Measurements from ENCODE around the gene STX2. TPM values are rescaled to one million over a fixed set of nuclear protein-coding genes. Genes with fewer than 3 reads are reported as not detected.
"Not testable (repeated sequence)": the region's sequence is repeated elsewhere in the genome, so short reads cannot be mapped to it uniquely, and the experiment has no call there.

Gene STX2
- total RNA-seq, 1 donor from 2014 or later, result 20.5 TPM

DNA sequence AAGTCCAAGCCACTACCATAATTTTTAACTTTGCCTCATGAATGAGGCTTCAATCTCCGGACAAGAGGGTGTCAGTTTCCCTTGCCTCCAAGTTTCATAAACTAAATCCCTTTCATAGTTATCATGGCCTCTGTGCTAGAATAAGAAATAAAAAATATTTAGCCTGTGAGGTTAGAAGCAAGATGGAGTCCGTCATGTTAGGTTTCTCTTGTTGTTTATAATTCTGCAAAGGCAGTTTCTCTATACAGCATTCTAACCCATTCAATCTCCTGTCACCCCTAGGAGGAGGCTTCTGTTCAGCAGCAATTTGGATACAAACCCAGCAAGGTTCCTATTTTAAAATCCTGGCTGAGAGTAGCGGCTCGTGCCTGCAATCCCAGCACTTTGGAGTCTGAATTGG is 17.0 kb upstream of the STX2 start:
- TF ChIP-seq, protein P1, sequence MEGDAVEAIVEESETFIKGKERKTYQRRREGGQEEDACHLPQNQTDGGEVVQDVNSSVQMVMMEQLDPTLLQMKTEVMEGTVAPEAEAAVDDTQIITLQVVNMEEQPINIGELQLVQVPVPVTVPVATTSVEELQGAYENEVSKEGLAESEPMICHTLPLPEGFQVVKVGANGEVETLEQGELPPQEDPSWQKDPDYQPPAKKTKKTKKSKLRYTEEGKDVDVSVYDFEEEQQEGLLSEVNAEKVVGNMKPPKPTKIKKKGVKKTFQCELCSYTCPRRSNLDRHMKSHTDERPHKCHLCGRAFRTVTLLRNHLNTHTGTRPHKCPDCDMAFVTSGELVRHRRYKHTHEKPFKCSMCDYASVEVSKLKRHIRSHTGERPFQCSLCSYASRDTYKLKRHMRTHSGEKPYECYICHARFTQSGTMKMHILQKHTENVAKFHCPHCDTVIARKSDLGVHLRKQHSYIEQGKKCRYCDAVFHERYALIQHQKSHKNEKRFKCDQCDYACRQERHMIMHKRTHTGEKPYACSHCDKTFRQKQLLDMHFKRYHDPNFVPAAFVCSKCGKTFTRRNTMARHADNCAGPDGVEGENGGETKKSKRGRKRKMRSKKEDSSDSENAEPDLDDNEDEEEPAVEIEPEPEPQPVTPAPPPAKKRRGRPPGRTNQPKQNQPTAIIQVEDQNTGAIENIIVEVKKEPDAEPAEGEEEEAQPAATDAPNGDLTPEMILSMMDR (IDR thresholded peaks at IDR 0.05; ENCODE audit: unreplicated experiment), result no peak

DNA sequence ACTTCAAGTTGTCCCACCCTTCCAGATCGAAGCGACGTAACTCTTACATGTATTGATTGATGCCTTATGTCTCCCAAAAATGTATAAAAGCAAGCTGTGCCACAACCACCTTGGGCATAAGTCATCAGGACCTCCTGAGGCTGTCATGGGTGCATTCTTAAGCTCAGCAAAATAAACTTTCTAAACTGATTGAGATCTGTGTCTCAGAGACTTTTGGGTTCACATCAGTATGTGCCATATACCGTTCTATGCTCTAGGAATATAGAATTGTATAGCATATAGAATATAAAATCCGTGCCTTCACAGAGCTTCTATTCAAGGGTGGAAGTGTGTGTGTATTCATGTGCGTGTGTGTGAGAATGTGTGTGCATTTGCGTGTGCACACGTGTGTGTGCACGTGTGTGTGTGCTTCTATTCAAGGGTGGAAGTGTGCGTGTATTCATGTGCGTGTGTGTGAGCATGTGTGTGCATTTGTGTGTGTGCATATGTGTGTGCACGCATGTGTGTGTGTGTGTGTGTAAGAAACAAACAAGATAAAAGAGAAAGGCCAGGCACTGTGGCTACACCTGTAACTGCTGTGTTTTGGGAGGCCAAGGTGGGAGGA is 11.5 kb upstream of the STX2 start:
- peaks cover 2% of the 10 kb centered on the region for H3K36me3 Mint-ChIP-seq (ENCODE audit: insufficient read depth)
- H3K4me3 Mint-ChIP-seq (ENCODE audit: low read depth), result peak overlapping the region; percentile 45
- H3K27me3 Mint-ChIP-seq, result no peaks in the 10 kb centered on the region
- no peaks in the 10 kb centered on the region for H3K9me3 Mint-ChIP-seq (ENCODE audit: low read depth)
- TF ChIP-seq, protein P1 (IDR thresholded peaks at IDR 0.05; ENCODE audit: unreplicated experiment), result no peak
- no peak for DNase-seq (ENCODE audit: low spot score, unreplicated experiment)
- peaks cover 22% of the 10 kb centered on the region for H3K4me1 Mint-ChIP-seq (ENCODE audit: low read depth)
- peak overlapping the region; percentile 97 for H3K27ac Mint-ChIP-seq

More for the DNA sequence above, 17.0 kb upstream of the STX2 start:
- Mint-ChIP-seq H3K4me3 (ENCODE audit: low read depth) (no peak overlapping the region), H3K27me3 (no peaks in the 10 kb centered on the region), H3K9me3 (ENCODE audit: low read depth) (peaks cover 9% of the 10 kb centered on the region), H3K36me3 (ENCODE audit: insufficient read depth) (peaks cover 2% of the 10 kb centered on the region), H3K27ac (no peak overlapping the region), H3K4me1 (ENCODE audit: low read depth) (peaks cover 8% of the 10 kb centered on the region)
- no peak for DNase-seq (ENCODE audit: low spot score, unreplicated experiment)

DNA sequence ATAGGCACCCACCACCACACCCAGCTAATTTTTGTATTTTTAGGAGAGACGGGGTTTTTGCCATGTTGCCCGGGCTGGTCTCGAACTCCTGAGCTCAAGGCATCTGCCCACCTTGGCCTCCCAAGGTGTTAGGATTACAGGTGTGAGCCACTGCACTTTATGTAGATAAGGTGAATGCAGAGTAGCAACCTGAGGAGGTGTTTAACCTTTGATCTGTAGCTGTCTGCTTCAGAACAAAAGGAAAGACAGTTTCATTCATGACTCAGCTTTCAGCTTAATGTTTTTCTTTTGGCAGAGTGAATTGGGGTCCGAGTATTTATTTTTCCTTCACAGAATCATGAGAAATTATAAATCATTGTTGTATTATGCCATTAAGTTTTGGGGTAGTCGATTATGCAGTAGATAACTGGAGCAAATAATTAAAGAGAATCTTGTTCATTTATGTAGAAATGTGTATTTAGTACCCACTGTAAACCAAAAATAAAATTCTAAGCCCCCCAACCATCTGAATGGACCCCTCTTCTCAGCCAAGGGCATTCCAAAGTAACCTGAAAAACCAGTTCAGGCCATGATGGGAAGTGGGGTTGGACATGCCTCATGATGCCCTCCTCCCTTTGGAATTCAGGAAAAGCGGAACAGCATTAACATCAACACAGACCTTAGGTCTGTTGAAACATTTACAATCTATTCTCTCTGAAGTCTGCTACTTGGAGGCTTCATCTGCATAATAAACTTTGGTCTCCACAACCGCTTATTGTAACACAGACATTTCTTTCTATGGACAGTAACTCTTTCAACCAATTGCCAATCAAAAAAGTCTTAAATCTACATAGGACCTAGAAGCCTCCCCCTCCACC is 10.7 kb upstream of the STX2 start:
- H3K4me3 Mint-ChIP-seq (ENCODE audit: low read depth), result peak overlapping the region; percentile 45
- TF ChIP-seq, protein P1 (IDR thresholded peaks at IDR 0.05; ENCODE audit: unreplicated experiment), result no peak

DNA sequence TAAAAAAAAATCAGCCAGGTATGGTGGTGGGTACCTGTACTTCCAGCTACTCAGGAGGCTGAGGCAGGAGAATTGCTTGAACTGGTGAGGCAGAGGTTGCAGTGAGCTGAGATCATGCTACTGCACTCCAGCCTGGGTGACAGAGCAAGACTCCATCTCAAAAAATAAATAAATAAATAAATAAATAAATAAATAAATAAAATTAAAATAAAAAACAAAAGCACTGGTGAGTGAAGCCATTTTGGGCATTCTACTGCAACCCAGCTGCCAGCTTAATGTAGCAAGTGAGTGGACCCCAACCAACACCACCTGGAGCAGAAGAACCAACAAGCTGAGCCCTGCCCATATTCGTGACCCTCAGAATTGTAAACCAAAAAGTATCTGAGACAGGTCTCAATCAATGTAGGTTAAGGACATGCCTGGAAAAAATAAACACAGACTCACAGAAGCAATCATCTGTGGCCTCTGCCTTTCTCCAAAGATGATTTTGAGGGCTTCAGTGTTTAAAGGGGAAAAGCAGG is 9.8 kb upstream of the STX2 start:
- not testable (repeated sequence) for H3K27me3 Mint-ChIP-seq; H3K9me3 Mint-ChIP-seq (ENCODE audit: low read depth); H3K36me3 Mint-ChIP-seq (ENCODE audit: insufficient read depth); H3K4me3 Mint-ChIP-seq (ENCODE audit: low read depth); DNase-seq (ENCODE audit: low spot score, unreplicated experiment)
- peak overlapping the region; percentile 92 for H3K27ac Mint-ChIP-seq
- peaks cover 19% of the 10 kb centered on the region for H3K4me1 Mint-ChIP-seq (ENCODE audit: low read depth)

More for the DNA sequence above, 10.7 kb upstream of the STX2 start:
- H3K9me3 Mint-ChIP-seq (ENCODE audit: low read depth), result no peaks in the 10 kb centered on the region
- H3K27me3 Mint-ChIP-seq, result no peaks in the 10 kb centered on the region
- peaks cover 2% of the 10 kb centered on the region for H3K36me3 Mint-ChIP-seq (ENCODE audit: insufficient read depth)
- DNase-seq (ENCODE audit: low spot score, unreplicated experiment), result no peak
- peak overlapping the region; percentile 97 for H3K27ac Mint-ChIP-seq
- H3K4me1 Mint-ChIP-seq (ENCODE audit: low read depth), result peaks cover 22% of the 10 kb centered on the region

DNA sequence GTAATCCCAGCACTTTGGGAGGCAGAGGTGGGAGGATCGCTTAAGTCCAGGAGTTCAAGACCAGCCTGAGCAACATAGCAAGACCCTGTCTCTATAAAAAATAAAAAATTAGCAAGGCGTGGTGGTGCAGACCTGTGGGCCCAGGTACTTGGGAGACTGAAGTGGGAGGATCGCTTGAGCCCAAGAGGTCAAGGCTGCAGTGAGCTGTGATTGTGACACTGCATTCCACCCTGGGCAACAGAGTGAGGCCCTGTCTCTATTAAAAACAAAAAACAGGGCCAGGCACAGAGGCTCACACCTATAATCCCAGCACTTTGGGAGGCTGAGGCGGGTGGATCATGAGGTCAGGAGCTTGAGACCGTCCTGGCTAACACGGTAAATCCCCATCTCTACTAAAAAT is 9.1 kb upstream of the STX2 start:
- H3K27ac Mint-ChIP-seq; H3K9me3 Mint-ChIP-seq (ENCODE audit: low read depth): not testable (repeated sequence)
- peaks cover 19% of the 10 kb centered on the region for H3K4me1 Mint-ChIP-seq (ENCODE audit: low read depth)

DNA sequence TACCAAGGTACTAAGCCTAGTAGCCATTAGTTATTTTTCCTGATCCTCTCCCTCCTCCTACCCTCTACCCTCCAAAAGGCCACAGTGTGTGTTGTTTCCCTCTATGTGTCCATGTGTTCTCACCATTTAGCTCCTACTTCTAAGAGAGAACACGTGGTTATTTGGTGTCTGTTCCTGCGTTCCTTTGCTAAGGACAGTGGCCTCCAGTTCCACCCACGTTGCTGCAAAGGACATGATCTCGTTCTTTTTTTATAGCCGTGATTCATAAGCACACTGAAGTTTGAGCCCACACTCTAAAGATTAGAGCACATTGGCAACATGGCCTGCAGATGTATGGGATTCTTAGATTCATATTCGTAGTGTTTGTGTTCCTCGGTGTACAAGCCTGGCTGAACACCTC is 8.1 kb upstream of the STX2 start:
- no peaks in the 10 kb centered on the region for H3K27me3 Mint-ChIP-seq
- H3K4me1 Mint-ChIP-seq (ENCODE audit: low read depth), result peaks cover 14% of the 10 kb centered on the region
- peak overlapping the region; percentile 84 for H3K27ac Mint-ChIP-seq
- TF ChIP-seq, protein P1 (IDR thresholded peaks at IDR 0.05; ENCODE audit: unreplicated experiment), result no peak
- H3K4me3 Mint-ChIP-seq (ENCODE audit: low read depth), result no peak overlapping the region
- no peaks in the 10 kb centered on the region for H3K9me3 Mint-ChIP-seq (ENCODE audit: low read depth)
- no peaks in the 10 kb centered on the region for H3K36me3 Mint-ChIP-seq (ENCODE audit: insufficient read depth)
- no peak for DNase-seq (ENCODE audit: low spot score, unreplicated experiment)

More for the DNA sequence above, 9.1 kb upstream of the STX2 start:
- not testable (repeated sequence) for DNase-seq (ENCODE audit: low spot score, unreplicated experiment); H3K4me3 Mint-ChIP-seq (ENCODE audit: low read depth); H3K36me3 Mint-ChIP-seq (ENCODE audit: insufficient read depth); H3K27me3 Mint-ChIP-seq

Data from progenitor cell of endocrine pancreas (in vitro differentiated cells).